ENCODE results near the gene CCDC57.

DNA sequence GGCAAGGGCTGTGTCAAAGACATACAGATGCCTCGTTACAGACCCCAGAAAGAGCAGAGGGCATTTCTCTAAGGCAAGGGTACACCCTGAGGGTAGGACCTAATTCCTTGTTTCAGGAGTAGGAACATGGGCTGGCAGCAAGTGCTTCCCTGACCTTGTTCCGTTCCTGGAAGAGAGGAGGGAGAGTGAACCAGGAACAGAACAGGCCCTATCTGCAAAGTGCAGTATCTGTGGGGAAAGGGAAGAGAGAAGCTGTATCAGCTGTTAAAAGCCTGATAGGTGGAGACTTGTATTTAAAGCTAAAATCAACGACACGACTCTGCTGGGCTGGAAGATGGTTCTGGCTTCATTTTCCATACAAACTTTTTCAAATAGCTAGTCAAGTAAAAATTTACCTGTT, 88.5 kb downstream of the CCDC57 start:
- TF ChIP-seq EZH2phosphoT487 (IDR thresholded peaks at IDR 0.05; ENCODE audit: insufficient read depth, low read depth) (no peak), EZH2 (IDR thresholded peaks at IDR 0.05; ENCODE audit: insufficient read depth, poor library complexity, severe bottlenecking) (no peak)
